Activated T-cell treated with anti-CD3 and anti-CD28 coated beads, Interleukin-2, amount 50 U/mL, for 48 hours (primary cell): ENCODE measurements around the gene TDP1.
"Not testable (repeated sequence)": the region's sequence is repeated elsewhere in the genome, so short reads cannot be mapped to it uniquely, and the experiment has no call there.

Experiments used
- DNase-seq, 2 experiments: peaks; one replicate each; pipeline ENCODE4 v3.0.0-alpha.2; 2020

The TDP1 gene

DNA sequence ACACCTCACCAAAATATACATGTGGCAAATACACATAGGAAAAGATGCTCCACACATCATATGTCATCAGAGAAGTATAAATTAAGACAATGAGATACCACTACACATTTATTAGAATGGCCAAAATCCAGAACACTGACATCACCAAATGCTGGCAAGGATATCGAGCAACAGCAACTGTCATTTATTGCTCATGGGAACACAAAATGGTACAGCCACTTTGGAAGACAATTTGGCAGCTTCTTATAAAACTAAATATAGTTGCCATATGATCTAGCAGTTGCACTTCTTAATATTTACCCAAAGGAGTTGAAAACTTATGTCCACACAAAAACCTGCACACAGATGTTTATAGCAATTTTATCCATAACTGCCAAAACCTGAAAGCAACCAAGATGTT lies 99.1 kb downstream of the TDP1 start:
- DNase-seq, result no peak

DNA sequence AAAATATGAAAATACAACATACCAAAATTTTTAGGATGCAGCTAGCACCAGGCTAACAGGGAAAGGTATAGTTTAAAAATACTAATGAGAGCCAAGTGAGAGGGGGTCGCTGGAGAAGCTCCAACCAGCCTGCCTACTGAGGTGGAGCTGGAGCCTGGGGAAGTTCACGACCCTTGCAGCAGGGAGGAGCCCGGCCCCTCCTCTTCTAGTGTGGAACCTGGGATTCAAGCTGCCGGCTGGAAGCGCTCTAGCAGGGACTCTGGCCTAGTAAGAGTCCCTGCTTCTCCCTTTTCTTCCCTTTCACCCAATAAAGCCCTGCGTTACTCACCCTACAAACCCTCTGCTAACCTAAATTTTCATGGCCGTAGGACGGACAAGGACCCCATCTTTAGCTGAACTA lies 101.1 kb downstream of the TDP1 start:
- DNase-seq, result no peak

DNA sequence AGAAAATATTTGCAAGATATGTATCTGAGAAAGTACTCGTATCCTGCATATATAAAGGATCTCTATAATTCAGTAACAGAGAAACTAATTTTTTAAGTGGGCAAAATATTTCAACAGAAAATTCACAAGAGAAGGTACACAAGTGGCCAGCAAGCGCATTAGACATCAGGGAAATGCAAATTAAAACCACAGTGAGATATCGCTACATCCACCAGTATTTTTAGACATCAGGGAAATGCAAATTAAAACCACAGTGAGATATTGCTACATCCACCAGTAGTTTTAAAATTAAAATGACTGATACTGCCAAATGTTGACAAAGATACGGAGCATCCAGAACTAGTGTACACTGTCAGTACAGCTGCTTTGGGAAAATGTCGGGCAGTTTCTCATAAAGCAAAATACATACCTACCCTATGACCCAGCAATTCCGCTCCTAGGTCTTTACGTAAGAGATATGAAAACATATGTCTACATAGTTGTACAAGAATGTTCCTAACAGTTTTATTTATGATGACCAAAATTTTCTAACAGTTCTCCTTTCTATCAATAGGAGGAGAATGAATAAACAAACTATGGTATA lies 103.2 kb downstream of the TDP1 start:
- no peak for DNase-seq

DNA sequence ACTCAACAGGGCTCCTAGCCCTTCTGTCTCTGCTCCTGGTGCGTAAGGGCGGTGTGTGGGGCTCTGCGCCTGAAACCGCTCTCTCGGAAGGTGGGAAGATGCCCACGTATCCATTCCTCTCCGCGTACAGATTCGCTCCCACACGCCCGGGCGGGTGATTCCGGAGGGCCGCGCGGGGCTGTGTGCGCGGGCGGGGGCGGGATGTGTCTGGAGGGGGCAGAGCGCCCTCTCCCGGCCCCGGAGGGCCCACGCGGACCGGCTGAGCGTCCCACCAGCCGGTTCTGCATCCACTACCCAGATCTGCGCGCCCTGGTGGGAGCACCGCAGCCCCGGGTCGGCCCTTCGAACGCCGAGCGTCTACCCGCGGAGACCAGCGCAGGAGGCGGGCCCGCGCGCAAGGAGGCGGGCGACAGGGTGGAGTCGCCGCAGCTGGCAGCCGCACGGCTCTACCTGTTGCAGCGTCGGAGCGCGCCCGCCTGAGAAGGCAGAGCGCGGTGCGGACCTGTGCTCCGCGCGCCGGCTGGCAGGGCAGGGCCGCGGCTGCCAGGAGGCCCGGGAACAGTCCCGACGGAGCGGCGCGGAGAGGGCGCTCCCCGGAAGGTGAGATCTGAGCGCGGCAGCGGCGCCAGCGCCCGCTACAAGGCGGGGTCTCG lies 104.7 kb downstream of the TDP1 start:
- DNase-seq, result peak; percentile 69 to 77

DNA sequence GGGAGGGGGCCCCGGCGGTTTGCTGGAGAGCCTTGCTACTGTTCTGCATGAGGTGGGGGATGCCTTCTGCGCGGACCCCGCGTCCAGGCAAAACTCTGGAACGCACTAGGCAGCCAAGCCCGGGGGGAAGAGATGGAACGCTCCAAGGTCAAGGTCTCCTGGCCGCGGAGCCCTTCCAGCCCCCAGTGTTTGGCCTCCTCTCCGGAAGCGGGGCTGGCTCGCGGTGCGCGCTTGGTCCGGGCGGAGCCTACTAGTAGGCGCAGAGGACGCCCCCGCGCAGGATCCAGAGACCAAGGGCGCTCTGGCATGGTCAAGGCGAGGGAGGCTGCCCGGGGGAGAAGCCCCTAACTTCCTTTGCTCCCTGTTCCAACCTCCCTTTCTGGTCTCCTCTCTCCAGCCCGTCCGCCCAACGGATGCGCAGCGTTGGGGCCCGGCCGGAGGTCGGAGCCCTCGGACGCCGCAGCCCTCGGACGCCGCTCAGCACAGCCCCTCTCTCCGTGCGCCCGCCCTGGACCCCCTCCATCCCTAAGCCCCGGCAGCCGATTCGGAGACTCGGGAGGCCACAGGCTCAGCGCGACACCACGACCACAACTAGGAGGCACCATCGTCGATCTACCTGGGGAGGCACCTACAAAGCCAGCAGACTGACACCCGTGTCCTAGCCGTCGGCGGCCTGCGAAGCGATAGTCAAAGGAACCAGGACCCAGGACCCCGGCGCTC lies 105.4 kb downstream of the TDP1 start:
- peak; percentile 34 to 38 for DNase-seq

DNA sequence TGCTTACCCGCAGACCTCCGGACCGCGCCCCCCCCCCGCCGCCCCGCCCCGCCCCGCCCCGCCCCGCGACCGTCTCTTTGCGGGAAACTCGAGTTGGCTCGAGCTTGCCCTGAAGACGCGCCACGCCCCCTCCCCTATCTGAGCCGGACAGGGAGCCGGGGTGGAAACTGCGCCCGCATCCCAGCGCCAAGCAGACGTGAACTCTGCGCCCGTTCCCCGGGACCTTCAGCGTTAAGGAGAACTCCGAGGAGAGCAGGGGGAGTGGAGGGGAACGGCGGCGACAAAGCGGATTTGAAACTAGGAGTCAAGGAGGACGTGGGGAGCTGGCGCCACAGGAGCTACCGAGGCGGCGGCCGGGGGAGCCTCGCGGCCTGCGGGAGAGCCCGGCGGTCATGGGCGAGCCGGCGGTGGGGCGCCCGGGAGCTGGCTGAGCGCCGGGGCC lies 106.0 kb downstream of the TDP1 start, which contains the start of gene KCNK13:
TSS of gene KCNK13 (plus strand) at position 310 of the 442 bp plus-strand sequence. CDS start 212 bp downstream, outside the sequence.
- DNase-seq, result peak; percentile 30 to 37

DNA sequence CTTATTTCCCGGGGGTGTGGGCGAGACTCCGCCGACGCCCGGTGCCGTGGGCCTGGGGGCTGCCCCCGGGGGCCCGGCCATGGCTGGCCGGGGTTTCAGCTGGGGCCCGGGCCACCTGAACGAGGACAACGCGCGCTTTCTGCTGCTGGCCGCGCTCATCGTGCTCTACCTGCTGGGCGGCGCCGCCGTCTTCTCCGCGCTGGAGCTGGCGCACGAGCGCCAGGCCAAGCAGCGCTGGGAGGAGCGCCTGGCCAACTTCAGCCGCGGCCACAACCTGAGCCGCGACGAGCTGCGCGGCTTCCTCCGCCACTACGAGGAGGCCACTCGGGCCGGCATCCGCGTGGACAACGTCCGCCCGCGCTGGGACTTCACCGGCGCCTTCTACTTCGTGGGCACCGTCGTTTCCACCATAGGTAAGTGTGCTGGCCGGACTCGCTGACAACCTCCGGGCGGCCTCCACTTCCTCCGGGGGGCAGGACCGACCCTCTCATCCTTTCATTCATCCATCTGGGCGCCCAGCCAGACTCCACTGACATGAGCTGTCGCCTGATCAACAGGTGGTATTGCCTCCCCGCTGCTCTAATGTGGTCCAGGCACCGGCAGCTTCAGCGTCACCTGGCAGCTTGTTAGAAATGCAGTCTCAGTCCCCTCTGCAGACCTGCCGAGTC lies 106.5 kb downstream of the TDP1 start:
- peak in 1 of 2 experiments; percentile 38 for DNase-seq

DNA sequence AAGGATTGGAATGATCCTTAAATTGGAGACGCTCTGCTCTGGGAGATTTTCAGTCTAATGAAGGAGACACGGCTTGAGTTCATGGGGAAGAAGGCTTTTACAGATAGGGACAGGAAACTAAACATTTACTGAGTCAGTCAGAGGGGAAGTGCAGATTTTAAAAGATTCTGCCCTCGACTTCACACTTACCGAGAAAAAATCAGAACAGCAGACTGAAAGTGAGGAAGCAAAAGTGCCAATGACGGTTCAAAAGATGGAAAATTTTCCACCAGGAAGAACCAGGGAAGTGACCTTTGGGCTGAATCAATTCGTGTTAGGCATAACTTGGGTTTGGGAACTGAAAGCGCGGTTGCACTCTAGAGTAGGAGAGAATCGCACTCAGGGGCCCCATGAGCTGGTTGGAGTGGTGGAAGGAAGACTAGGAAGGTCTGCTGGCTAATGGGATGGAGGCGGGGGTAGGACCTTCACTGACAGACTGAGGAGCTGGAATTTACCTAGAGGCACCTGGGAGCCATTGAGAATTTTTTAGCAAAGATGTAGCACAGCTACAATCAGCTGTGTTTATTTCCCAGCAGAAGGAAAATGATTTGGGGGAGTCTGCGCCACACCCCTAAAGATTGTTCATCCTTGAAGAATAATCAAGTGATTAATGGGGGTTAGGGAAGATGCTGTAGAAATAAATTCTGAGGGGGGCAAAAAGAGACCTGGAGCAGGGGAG lies 107.3 kb downstream of the TDP1 start:
- DNase-seq, result no peak

DNA sequence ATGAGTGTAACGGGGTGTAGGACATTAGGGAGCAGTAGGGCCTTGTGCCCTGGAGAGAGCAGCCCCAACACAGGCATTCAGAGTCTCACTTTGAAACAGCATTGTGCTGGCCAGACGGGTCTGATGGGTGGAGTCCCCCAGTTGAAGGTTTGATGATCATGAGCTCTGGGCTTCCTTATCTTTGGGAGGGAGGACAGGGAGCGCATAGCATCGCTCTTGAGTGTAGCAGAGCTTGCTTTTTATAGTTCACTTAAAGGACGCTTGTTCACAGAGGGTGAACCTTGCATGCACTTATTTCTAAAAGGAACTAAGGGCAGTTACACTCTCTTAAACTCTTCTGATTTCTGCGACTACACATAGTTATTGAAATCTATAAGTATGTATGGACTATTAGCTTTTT lies 116.6 kb downstream of the TDP1 start:
- DNase-seq, result no peak

DNA sequence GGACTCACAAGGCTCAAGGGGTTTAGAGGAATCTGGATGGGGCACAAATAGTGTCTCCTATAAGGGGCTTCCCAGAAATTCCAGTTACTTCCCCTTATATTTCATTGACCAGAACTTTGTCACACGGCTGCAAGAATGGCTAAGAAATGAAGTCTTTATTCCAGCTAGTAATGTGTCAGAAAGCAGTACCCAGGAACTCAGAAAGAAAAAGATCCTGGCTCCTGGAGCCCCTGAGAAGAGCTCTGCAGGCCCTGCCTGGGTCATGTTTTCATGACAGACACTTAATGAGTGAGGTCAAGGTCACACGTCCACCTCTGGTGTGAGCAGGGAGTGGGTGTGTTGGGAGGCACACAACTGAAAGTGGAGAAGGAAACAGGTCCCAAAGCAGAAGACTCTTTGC lies 123.8 kb downstream of the TDP1 start:
- DNase-seq, result no peak

DNA sequence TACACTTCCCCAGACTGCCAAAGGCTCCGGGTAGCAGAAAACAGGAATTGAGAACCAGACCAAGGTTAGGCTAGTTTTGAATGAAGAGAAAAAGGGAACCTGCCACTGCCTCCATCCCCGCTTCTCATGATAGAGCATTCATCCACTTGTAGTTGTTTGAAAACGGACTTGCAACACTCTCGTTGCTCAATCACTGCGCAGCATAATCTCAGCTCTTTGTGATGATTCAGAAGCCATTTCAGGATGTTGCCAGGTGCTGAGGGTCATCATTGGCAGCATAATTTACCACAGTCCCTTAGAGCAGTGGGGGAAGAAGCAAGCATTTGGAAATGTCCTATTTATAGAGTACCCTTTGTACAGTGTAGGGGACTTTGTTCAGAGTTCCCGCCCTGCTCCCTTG lies 131.7 kb downstream of the TDP1 start:
- no peak for DNase-seq

DNA sequence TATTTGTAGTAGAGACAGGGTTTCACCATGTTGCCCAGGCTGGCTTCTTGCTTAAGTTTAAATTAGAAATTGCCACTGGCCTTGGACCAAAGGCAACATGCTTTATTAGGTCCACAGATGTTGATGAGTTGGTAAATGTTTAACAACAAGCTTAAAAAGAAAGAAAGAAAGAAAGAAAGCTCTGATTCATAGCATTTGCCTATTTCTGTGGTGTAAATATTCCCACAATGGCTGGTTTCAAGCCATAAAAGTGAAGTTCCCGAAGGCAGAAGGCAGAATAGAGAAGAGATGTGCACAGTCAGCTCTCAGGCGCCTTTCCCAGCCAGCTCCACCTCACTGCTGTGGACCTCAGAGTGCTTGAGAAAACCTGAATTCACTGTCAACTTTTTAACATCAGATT lies 132.4 kb downstream of the TDP1 start:
- no peak for DNase-seq

DNA sequence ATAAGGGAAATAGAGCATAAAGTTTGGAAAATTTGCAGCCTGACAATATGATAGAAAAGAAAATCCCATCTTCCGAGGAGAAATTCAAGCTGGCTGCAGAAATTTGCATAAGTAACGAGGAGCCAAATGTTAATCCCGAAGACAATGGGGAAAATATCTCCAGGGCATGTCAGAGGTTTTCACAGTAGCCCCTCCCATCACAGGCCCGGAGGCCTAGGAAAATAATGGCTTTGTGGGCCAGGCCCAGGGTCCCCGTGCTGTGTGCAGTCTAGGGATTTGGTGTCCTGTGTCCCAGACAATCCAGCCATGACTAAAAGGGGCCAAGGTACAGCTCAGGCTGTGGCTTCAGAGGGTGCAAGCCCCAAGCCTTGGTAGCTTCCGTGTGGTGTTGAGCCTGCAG lies 133.8 kb downstream of the TDP1 start:
- not testable (repeated sequence) for DNase-seq

DNA sequence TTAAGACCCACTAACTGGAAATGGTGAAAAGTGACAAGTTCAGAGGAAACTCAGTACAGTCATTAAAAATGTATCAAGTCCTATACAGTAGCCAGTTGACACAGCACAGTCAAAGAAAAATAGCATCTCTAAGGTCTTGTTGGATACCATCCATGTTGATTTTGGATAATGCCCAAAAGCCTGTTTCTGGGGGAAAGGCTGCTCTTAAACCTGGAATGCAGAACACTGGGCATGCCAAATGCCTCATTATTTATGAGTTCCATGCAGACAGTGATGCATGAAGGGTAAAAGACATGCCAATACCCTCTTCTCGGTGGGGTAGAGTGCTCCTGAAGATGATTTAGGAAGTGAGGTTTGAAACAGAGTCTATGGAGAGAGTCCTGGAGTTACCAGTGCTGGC lies 135.7 kb downstream of the TDP1 start:
- no peak for DNase-seq

DNA sequence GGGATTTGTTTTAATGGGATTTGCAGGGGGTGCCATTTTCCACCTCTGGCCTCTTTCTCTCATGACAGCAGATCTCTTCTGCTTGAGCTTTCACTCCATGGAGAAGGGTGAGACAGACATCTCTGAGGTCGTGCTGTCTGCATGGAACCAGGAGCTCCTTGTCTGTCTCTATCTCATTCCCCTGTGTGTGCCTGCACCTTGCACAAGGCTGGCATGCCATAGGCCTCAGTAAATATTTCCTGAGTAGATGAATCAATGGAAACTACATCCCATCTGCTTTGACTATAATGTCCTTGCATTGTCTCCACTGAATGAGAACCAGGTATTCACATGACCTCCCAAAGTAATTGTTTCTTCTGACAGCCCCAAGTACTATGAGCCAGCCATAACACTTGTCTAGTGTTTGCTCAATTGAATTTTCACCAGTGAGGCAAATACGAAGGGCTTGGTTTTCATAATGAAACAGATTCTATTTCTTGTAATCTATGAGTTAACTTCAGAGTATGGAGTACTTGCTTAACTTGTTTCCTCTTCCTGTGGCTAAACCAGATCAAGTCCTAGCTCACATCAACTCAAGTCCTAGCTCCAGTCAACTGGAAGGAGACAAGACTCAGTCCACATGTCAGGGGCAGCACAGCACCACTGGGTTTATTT lies 138.3 kb downstream of the TDP1 start:
- no peak for DNase-seq
